Measurements from ENCODE around the gene IMP4.

Gene IMP4

GRCh38 chr2:130342533-130343275, at the start of gene IMP4:
IMP4 (plus strand) TSS chr2:130342897; CDS start chr2:130342933, 36 bp downstream.
- H3K27me3 ChIP-seq (ENCODE audit: insufficient read depth, low read length, poor library complexity, severe bottlenecking): no peaks in the 10 kb centered on the region
- H3K36me3 ChIP-seq (ENCODE audit: insufficient read depth, low read length): peaks cover 31% of the 10 kb centered on the region; the same call in 1 of the 2 replicates
- H2AFZ ChIP-seq (ENCODE audit: low read length): peak within 1 kb of the TSS; percentile 90
- peak within 1 kb of the TSS; percentile 74 for H3K9ac ChIP-seq (ENCODE audit: low read depth, low read length, poor library complexity, severe bottlenecking)
- no peak for TF ChIP-seq EZH2phosphoT487 (IDR thresholded peaks at IDR 0.05; ENCODE audit: borderline replicate concordance)
- peak; percentile 29; the same call in 1 of the 2 replicates for TF ChIP-seq CTCF (conservative IDR thresholded peaks at IDR 0.05; ENCODE audit: low read length)
- H3K79me2 ChIP-seq (ENCODE audit: insufficient read depth, low read length): peaks cover 41% of the 10 kb centered on the region
- H3K9me2 ChIP-seq (replicated peaks; ENCODE audit: low read depth, low read length): no peaks in the 10 kb centered on the region
- H3F3A ChIP-seq (ENCODE audit: low read depth): no peaks in the 10 kb centered on the region
- H4K20me1 ChIP-seq (ENCODE audit: insufficient read depth, low read length, poor library complexity, severe bottlenecking): peaks cover 9% of the 10 kb centered on the region
- peak within 1 kb of the TSS; percentile 82 for H3K4me2 ChIP-seq (ENCODE audit: low read depth, low read length, poor library complexity, severe bottlenecking)
- H3K4me1 ChIP-seq (ENCODE audit: insufficient read depth, low read length, poor library complexity, severe bottlenecking): peaks cover 12% of the 10 kb centered on the region
- peak within 1 kb of the TSS; percentile 79 for H3K4me3 ChIP-seq (ENCODE audit: low read length, poor library complexity, severe bottlenecking)
- H3K9me3 ChIP-seq (ENCODE audit: insufficient read depth, low read depth, low read length): no peaks in the 10 kb centered on the region

- no peaks in the 10 kb centered on the region for H3K4me1 ChIP-seq (ENCODE audit: insufficient read depth, low read length, poor library complexity, severe bottlenecking)
- H3K9me3 ChIP-seq (ENCODE audit: insufficient read depth, low read depth, low read length): no peaks in the 10 kb centered on the region
- H4K20me1 ChIP-seq (ENCODE audit: insufficient read depth, low read length, poor library complexity, severe bottlenecking): no peaks in the 10 kb centered on the region
- no peak overlapping the region for H3K4me3 ChIP-seq (ENCODE audit: low read length, poor library complexity, severe bottlenecking)
- H3K4me2 ChIP-seq (ENCODE audit: low read depth, low read length, poor library complexity, severe bottlenecking): no peak overlapping the region
- no peaks in the 10 kb centered on the region for H3K79me2 ChIP-seq (ENCODE audit: insufficient read depth, low read length)
- no peak overlapping the region for H2AFZ ChIP-seq (ENCODE audit: low read length)
- H3F3A ChIP-seq (ENCODE audit: low read depth): no peaks in the 10 kb centered on the region
- TF ChIP-seq EZH2phosphoT487 (IDR thresholded peaks at IDR 0.05; ENCODE audit: borderline replicate concordance): no peak
- TF ChIP-seq CTCF (conservative IDR thresholded peaks at IDR 0.05; ENCODE audit: low read length): no peak
- no peaks in the 10 kb centered on the region for H3K36me3 ChIP-seq (ENCODE audit: insufficient read depth, low read length)
- H3K27me3 ChIP-seq (ENCODE audit: insufficient read depth, low read length, poor library complexity, severe bottlenecking): no peaks in the 10 kb centered on the region
- H3K9me2 ChIP-seq (replicated peaks; ENCODE audit: low read depth, low read length): no peaks in the 10 kb centered on the region
- H3K9ac ChIP-seq (ENCODE audit: low read depth, low read length, poor library complexity, severe bottlenecking): no peak overlapping the region
These were observed 42.3 kb upstream of the IMP4 start for GRCh38 chr2:130300258-130300969.

GRCh38 chr2:130300970-130301348, 41.7 kb upstream of the IMP4 start:
- H2AFZ ChIP-seq (ENCODE audit: low read length): no peak overlapping the region
- TF ChIP-seq EZH2phosphoT487 (IDR thresholded peaks at IDR 0.05; ENCODE audit: borderline replicate concordance): no peak
- no peak for TF ChIP-seq CTCF (conservative IDR thresholded peaks at IDR 0.05; ENCODE audit: low read length)

More at GRCh38 chr2:130300970-130301348, 41.7 kb upstream of the IMP4 start:
- no peaks in the 10 kb centered on the region for H3K9me2 ChIP-seq (replicated peaks; ENCODE audit: low read depth, low read length)
- H3K27me3 ChIP-seq (ENCODE audit: insufficient read depth, low read length, poor library complexity, severe bottlenecking): no peaks in the 10 kb centered on the region
- no peak overlapping the region for H3K4me3 ChIP-seq (ENCODE audit: low read length, poor library complexity, severe bottlenecking)
- no peaks in the 10 kb centered on the region for H3K79me2 ChIP-seq (ENCODE audit: insufficient read depth, low read length)
- no peaks in the 10 kb centered on the region for H3K4me1 ChIP-seq (ENCODE audit: insufficient read depth, low read length, poor library complexity, severe bottlenecking)
- no peaks in the 10 kb centered on the region for H3K9me3 ChIP-seq (ENCODE audit: insufficient read depth, low read depth, low read length)
- no peaks in the 10 kb centered on the region for H3K36me3 ChIP-seq (ENCODE audit: insufficient read depth, low read length)
- H3K9ac ChIP-seq (ENCODE audit: low read depth, low read length, poor library complexity, severe bottlenecking): no peak overlapping the region
- H3F3A ChIP-seq (ENCODE audit: low read depth): no peaks in the 10 kb centered on the region
- H4K20me1 ChIP-seq (ENCODE audit: insufficient read depth, low read length, poor library complexity, severe bottlenecking): no peaks in the 10 kb centered on the region
- H3K4me2 ChIP-seq (ENCODE audit: low read depth, low read length, poor library complexity, severe bottlenecking): no peak overlapping the region

Data from Loucy (cell line).